T-cell (primary cell): ENCODE results near the gene CXCR5. TPM values are rescaled to one million over a fixed set of nuclear protein-coding genes. Genes with fewer than 3 reads are reported as not detected.

Experiments
- ATAC-seq, 4 experiments: fragments of 200-7000 bp in 3 of 4; fragments of 150-1000 bp in 1 of 4; cut with Tn5 transposase; replicated peaks in 1 of 4; 1 replicate in 3 of 4; 2 replicates in 1 of 4; pipeline ENCODE4 v1.10.0; 2021; ENCODE audit warnings: moderate library complexity in 3 of 4, mild to moderate bottlenecking in 2 of 4, moderate number of reproducible peaks in 1 of 4
- CTCF ChIA-PET, 2 donors: fragments of 300-600 bp; sonication (Branson Sonifier 250); formaldehyde crosslinking; loops; one replicate each; lab custom pipeline; 2022; ENCODE audit warnings: antibody characterized with exemption in 2 of 2; lab: Charles Lee
- POLR2A ChIA-PET, 2 donors: fragments of 300-600 bp; sonication (Branson Sonifier 250); formaldehyde crosslinking; loops; one replicate each; lab custom pipeline; 2022; ENCODE audit warnings: antibody characterized with exemption in 2 of 2; lab: Charles Lee
- DNase-seq, 35 experiments: peaks; one replicate each; pipeline versions ENCODE4 v3.0.0 to v3.0.0-alpha.2; 2013 to 2023
- H3K27ac ChIP-seq: one replicate; pipeline ENCODE4 v1.5.1; 2013; ENCODE audit warnings: low read length
- H3K27me3 ChIP-seq, 2 experiments: replicated peaks in 1 of 2; 1 replicate in 1 of 2; 2 replicates in 1 of 2; pipeline versions ENCODE4 v1.6.1 to v1.7.0; 2013; ENCODE audit warnings: low read length in 1 of 2, mixed read lengths in 1 of 2; ENCODE audit not compliant: control insufficient read depth in 2 of 2, insufficient read depth in 2 of 2; ENCODE audit errors: extremely low read depth in 1 of 2
- H3K36me3 ChIP-seq, 2 donors: 1 replicate in 1 of 2; 2 replicates in 1 of 2; pipeline versions ENCODE4 v1.6.1 to v1.7.0; 2013; ENCODE audit warnings: low read length in 1 of 2; ENCODE audit not compliant: control insufficient read depth in 2 of 2, insufficient read depth in 1 of 2; ENCODE audit errors: extremely low read depth in 1 of 2
- H3K4me1 ChIP-seq, 2 experiments: 1 replicate in 1 of 2; 2 replicates in 1 of 2; pipeline versions ENCODE4 v1.6.1 to v1.7.0; 2013; ENCODE audit warnings: low read length in 2 of 2, mixed read lengths in 1 of 2; ENCODE audit not compliant: insufficient read depth in 2 of 2, control insufficient read depth in 1 of 2; ENCODE audit errors: extremely low read depth in 1 of 2
- H3K4me3 ChIP-seq, 2 donors: 1 replicate in 1 of 2; 2 replicates in 1 of 2; pipeline versions ENCODE4 v1.5.1 to v1.7.0; 2013; ENCODE audit warnings: mild to moderate bottlenecking in 2 of 2, low read length in 1 of 2, moderate library complexity in 1 of 2; ENCODE audit not compliant: control insufficient read depth in 1 of 2; ENCODE audit errors: extremely low read depth in 1 of 2
- H3K9me3 ChIP-seq: 2 replicates; pipeline ENCODE4 v1.7.0; 2013
- H3K27ac Mint-ChIP-seq, 2 donors: one replicate each; pipeline ENCODE4 v1.8.0; 2020 to 2021; ENCODE audit warnings: mild to moderate bottlenecking in 2 of 2, mixed read lengths in 2 of 2
- H3K27me3 Mint-ChIP-seq, 2 donors: one replicate each; pipeline ENCODE4 v1.8.0; 2021 to 2022; ENCODE audit warnings: mixed read lengths in 2 of 2
- H3K36me3 Mint-ChIP-seq: one replicate; pipeline ENCODE4 v1.8.0; 2021; ENCODE audit warnings: mixed read lengths
- H3K4me1 Mint-ChIP-seq, 3 donors: one replicate each; pipeline ENCODE4 v1.8.0; 2020 to 2022; ENCODE audit warnings: mixed read lengths in 3 of 3, mild to moderate bottlenecking in 1 of 3
- H3K4me3 Mint-ChIP-seq, 3 donors: one replicate each; pipeline ENCODE4 v1.8.0; 2020 to 2022; ENCODE audit warnings: mild to moderate bottlenecking in 3 of 3, mixed read lengths in 3 of 3, moderate library complexity in 3 of 3
- H3K9me3 Mint-ChIP-seq, 3 donors: one replicate each; pipeline ENCODE4 v1.8.0; 2020 to 2022; ENCODE audit warnings: mixed read lengths in 3 of 3
- WGBS: methylation state at CpG from one replicate; pipeline ENCODE4 v1.1.5; 2013; ENCODE audit warnings: missing lambda C conversion rate; ENCODE audit not compliant: insufficient coverage; 5-methylcytosine and 5-hydroxymethylcytosine counted together
- total RNA-seq, 35 experiments: library from RNA in 6 of 35; stranded (reverse) in 6 of 35; fragments of 120-200 nt in 1 of 35; gene quantifications; one replicate each; pipeline versions ENCODE4 v1.2.1 to v1.2.4 and lab custom pipeline; 2013 to 2026

The CXCR5 gene
- total RNA-seq, 5 donors from 2014 or later (not counting 1 experiment from before 2014, with no cell fraction given) = 4.7 to 10.6 (median 6.3) TPM

DNA sequence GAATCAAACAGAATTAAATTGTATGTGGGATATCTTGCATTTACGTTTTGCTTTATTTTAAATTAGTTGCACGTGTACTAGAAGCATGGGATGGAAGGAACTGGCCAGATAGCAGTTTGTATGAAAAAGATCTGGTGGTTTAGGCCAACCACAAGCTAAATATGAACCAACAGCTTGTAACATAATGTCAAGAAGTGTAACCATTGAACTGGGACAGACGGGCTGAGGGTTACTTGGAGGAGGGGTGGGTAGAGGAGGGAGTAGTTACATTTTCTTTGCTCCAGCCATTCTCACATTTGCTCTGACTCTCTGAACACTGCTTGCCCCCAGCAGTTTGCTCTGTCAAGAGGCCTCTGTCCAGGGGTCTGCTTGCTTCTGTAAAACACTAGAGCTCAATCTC, 31.7 kb upstream of the CXCR5 start:
- Mint-ChIP-seq H3K27ac (peak overlapping the region in 1 of 2 donors; percentile 53), H3K4me3 (no peak overlapping the region), H3K36me3 (no peaks in the 10 kb centered on the region), H3K27me3 (no peaks in the 10 kb centered on the region), H3K9me3 (no peaks in the 10 kb centered on the region), H3K4me1 (peaks cover 0 to 7% (median 5%) of the 10 kb centered on the region in 3 donors)
- H3K4me1 ChIP-seq = no peaks in the 10 kb centered on the region
- H3K27ac ChIP-seq = no peak overlapping the region
- H3K4me3 ChIP-seq = no peak overlapping the region
- WGBS = 86% methylated on average over 2 of the region's 3 CpGs
- H3K9me3 ChIP-seq = no peaks in the 10 kb centered on the region
- DNase-seq (no peak), ATAC-seq (no peak)
- H3K36me3 ChIP-seq = no peaks in the 10 kb centered on the region
- H3K27me3 ChIP-seq = no peaks in the 10 kb centered on the region
- ChIA-PET CTCF (no interaction called here), POLR2A (no interaction called here)

DNA sequence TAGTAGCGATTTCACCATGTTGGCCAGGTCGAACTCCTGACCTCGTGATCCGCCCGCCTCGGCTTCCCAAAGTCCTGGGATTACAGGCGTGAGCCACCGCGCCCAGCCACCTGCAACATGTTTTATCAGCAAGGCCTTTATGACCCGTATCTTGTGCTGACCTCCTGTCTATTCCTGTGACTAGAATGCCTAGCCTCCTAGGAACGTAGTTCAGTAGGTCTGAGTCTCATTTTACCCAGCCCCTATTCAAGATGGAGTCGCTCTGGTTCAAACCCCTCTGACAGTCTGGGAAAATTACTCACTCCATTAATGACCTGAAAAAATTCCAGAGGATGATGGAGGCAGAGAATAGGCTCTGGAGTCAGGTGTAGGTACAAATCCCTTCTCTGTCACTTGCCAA, 30.0 kb upstream of the CXCR5 start:
- ChIA-PET CTCF (no interaction called here), POLR2A (no interaction called here)
- Mint-ChIP-seq H3K27me3 (no peaks in the 10 kb centered on the region), H3K9me3 (no peaks in the 10 kb centered on the region), H3K4me3 (no peak overlapping the region), H3K36me3 (no peaks in the 10 kb centered on the region), H3K4me1 (peaks cover 0 to 11% (median 5%) of the 10 kb centered on the region in 3 donors), H3K27ac (no peak overlapping the region)
- DNase-seq = no peak
- Histone ChIP-seq H3K4me3 (no peak overlapping the region), H3K9me3 (no peaks in the 10 kb centered on the region), H3K36me3 (no peaks in the 10 kb centered on the region), H3K27me3 (no peaks in the 10 kb centered on the region), H3K27ac (no peak overlapping the region), H3K4me1 (no peaks in the 10 kb centered on the region)
- ATAC-seq = no peak
- 95% methylated on average over 10 of the region's 12 CpGs for WGBS

DNA sequence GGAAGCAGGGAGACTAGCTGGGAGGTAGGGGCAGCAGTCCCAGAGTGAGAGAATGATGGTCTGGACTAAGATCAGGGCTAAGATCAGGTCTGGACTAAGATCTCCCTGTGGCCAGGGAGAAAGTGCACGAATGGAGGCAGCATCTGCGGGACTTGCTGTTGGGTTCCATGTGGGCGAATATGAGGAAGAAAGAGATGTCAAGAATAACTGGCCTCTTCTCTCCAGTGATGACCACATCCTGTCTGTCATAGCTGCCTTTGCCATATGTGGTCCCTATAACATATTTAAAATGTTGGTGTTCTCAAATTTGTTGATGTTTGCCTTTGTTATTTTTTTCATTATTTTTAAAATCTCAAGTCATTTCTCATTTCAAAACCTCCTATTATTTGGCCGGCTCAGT, 27.4 kb upstream of the CXCR5 start:
- no peaks in the 10 kb centered on the region for H3K36me3 Mint-ChIP-seq
- Histone ChIP-seq H3K4me1 (peaks cover 0 to 4% of the 10 kb centered on the region in 2 experiments), H3K9me3 (no peaks in the 10 kb centered on the region), H3K27ac (no peak overlapping the region), H3K27me3 (no peaks in the 10 kb centered on the region), H3K4me3 (no peak overlapping the region), H3K36me3 (no peaks in the 10 kb centered on the region)
- CTCF ChIA-PET = interaction anchor here in 1 of 2 donors (1.1 kb wide), 1 partner anchor 22 kb away, joined by 5 read pairs; no protein-coding TSS in a partner anchor
- ATAC-seq (no peak), DNase-seq (no peak)
- H3K27ac Mint-ChIP-seq = no peak overlapping the region
- peaks cover 11 to 23% (median 12%) of the 10 kb centered on the region in 3 donors for H3K4me1 Mint-ChIP-seq
- no peak overlapping the region for H3K4me3 Mint-ChIP-seq
- 100% methylated on average over 1 of the region's 4 CpGs for WGBS
- no peaks in the 10 kb centered on the region for H3K27me3 Mint-ChIP-seq
- POLR2A ChIA-PET = interaction anchor here in 1 of 2 donors (1.0 kb wide), 1 partner anchor 14 kb away, joined by 5 read pairs; no protein-coding TSS in a partner anchor
- H3K9me3 Mint-ChIP-seq = no peaks in the 10 kb centered on the region

DNA sequence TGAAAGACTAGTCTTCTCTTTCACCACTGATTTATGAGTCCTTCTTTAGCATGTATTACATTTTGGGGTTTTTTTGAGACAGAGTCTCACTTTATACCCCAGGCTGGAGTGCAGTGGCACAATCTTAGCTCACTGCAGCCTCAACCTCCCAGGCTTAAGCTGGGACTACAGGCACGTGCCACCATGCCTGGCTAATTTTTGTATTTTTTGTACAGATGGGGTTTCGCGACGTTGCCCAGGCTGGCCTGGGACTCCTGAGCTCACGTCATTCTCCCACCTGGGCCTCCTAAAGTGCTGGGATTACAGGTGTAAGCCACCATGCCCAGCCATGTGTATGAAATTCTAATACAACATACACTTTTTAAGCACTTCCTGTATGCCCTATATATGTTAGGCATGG, 26.3 kb upstream of the CXCR5 start:
- no peaks in the 10 kb centered on the region for H3K27me3 Mint-ChIP-seq
- H3K9me3 Mint-ChIP-seq = no peaks in the 10 kb centered on the region
- DNase-seq (no peak), ATAC-seq (no peak)
- Histone ChIP-seq H3K27ac (no peak overlapping the region), H3K27me3 (no peaks in the 10 kb centered on the region), H3K4me1 (peaks cover 0 to 4% of the 10 kb centered on the region in 2 experiments), H3K36me3 (no peaks in the 10 kb centered on the region), H3K4me3 (no peak overlapping the region), H3K9me3 (no peaks in the 10 kb centered on the region)
- WGBS = 70% methylated on average over 4 of the region's 5 CpGs
- no peaks in the 10 kb centered on the region for H3K36me3 Mint-ChIP-seq
- no peak overlapping the region for H3K4me3 Mint-ChIP-seq
- CTCF ChIA-PET = interaction anchor here in 1 of 2 donors (1.1 kb wide), 1 partner anchor 21 kb away, joined by 5 read pairs; no protein-coding TSS in a partner anchor
- H3K27ac Mint-ChIP-seq = no peak overlapping the region
- peaks cover 9 to 17% (median 11%) of the 10 kb centered on the region in 3 donors for H3K4me1 Mint-ChIP-seq
- POLR2A ChIA-PET = no interaction called here

DNA sequence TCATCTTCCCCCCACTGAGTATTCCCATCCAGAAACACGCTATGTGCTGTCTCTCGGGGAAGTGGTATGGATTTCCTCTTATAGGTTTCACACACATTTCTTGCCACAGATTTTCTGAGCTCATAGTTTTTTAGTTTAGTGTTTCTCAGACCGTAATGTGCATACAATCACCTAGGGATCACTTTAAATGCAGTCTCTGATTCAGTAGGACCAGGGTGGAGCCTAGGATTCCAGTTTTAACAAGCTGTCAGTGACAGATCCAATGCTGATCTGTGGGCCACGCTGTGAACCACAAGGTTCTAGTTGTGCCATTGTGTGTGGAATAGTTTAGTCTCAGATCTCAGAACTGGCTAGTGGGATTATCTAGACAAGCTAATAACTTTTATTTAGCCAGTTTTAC, 23.7 kb upstream of the CXCR5 start:
- CTCF ChIA-PET = interaction anchor here (0.5 to 1.7 kb wide), 3 partner anchors 10 to 195 kb away, joined by 3 to 6 read pairs (median 6); no protein-coding TSS in a partner anchor
- ATAC-seq (no peak), DNase-seq (no peak)
- H3K4me1 Mint-ChIP-seq = peaks cover 7 to 15% (median 11%) of the 10 kb centered on the region in 3 donors
- no peaks in the 10 kb centered on the region for H3K36me3 Mint-ChIP-seq
- POLR2A ChIA-PET = interaction anchor here in 1 of 2 donors (0.6 to 0.7 kb wide), 2 partner anchors 10 to 177 kb away, joined by 3 to 6 read pairs; no protein-coding TSS in a partner anchor
- Histone ChIP-seq H3K9me3 (no peaks in the 10 kb centered on the region), H3K27me3 (no peaks in the 10 kb centered on the region), H3K4me3 (no peak overlapping the region), H3K27ac (no peak overlapping the region), H3K4me1 (peaks cover 0 to 4% of the 10 kb centered on the region in 2 experiments), H3K36me3 (no peaks in the 10 kb centered on the region)
- 80% methylated on average over 1 of the region's 4 CpGs for WGBS
- no peak overlapping the region for H3K27ac Mint-ChIP-seq
- H3K4me3 Mint-ChIP-seq = no peak overlapping the region
- no peaks in the 10 kb centered on the region for H3K27me3 Mint-ChIP-seq
- H3K9me3 Mint-ChIP-seq = no peaks in the 10 kb centered on the region

DNA sequence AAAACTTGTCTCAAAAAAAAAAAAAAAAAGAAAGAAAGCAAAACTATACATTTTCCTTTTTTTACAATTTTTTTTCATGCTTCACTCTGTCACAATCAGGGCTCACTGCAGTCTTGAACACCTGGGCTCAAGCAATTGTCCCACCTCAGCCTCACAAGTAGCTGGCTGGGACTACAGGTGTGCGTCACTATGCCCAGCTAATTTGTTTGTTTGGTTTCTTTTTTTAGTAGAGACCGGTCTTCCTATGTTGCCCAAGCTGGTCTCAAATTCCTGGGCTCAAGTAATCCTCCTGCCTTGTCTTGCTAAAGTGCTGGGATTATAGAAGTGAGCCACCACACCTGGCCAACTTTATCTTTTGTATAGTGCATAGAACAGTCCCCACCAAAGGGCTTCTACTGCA, 15.0 kb upstream of the CXCR5 start:
- ATAC-seq (no peak), DNase-seq (no peak)
- Mint-ChIP-seq H3K27me3 (no peaks in the 10 kb centered on the region), H3K9me3 (no peaks in the 10 kb centered on the region), H3K36me3 (no peaks in the 10 kb centered on the region), H3K27ac (peak overlapping the region; percentile 61 to 69), H3K4me3 (no peak overlapping the region), H3K4me1 (peaks cover 38 to 44% (median 39%) of the 10 kb centered on the region in 3 donors)
- Histone ChIP-seq H3K27ac (peak overlapping the region; percentile 55), H3K36me3 (no peaks in the 10 kb centered on the region), H3K4me1 (peaks cover 16 to 48% of the 10 kb centered on the region in 2 experiments), H3K4me3 (no peak overlapping the region), H3K27me3 (no peaks in the 10 kb centered on the region), H3K9me3 (no peaks in the 10 kb centered on the region)
- WGBS = no CpG with 5 or more reads among the region's 2 CpGs
- ChIA-PET POLR2A (interaction anchor here (0.6 to 3.0 kb wide), 8 partner anchors 8 to 125 kb away, joined by 3 to 63 read pairs (median 7); partner anchors contain the start of gene DDX6 (in 1 of the 2)), CTCF (interaction anchor here in 1 of 2 donors (1.9 to 2.1 kb wide), 2 partner anchors 10 to 24 kb away, joined by 10 to 11 read pairs; no protein-coding TSS in a partner anchor)
